Peyer's patch (tissue), 4 donors: ENCODE measurements around the gene COG5. TPM values are rescaled to one million over a fixed set of nuclear protein-coding genes. Genes with fewer than 3 reads are reported as not detected.

ENCODE experiments used
- DNase-seq, 3 donors: peaks; one replicate each; pipeline ENCODE4 v3.0.0-alpha.2; 2017 to 2019
- H3K27ac ChIP-seq, 4 donors: fragments of 200-600 bp; sonication (generic); one replicate each; pipeline ENCODE4 v1.5.1; 2016 to 2019
- H3K27me3 ChIP-seq, 2 donors: fragments of 200-600 bp; sonication (generic); one replicate each; pipeline ENCODE4 v1.5.1; 2019
- H3K36me3 ChIP-seq, 3 donors: fragments of 200-600 bp; sonication (generic); one replicate each; pipeline ENCODE4 v1.5.1; 2016 to 2019
- H3K4me1 ChIP-seq, 4 donors: fragments of 200-600 bp; sonication (generic); one replicate each; pipeline ENCODE4 v1.5.1; 2016 to 2019
- H3K4me3 ChIP-seq, 4 donors: fragments of 200-600 bp; sonication (generic); 1 replicate in 3 of 4; 2 replicates in 1 of 4; pipeline ENCODE4 v1.5.1; 2016 to 2019; ENCODE audit warnings: mild to moderate bottlenecking in 1 of 4
- H3K9me3 ChIP-seq, 4 donors: fragments of 200-600 bp; sonication (generic); one replicate each; pipeline ENCODE4 v1.5.1; 2016 to 2019; ENCODE audit warnings: mild to moderate bottlenecking in 1 of 4
- POLR2A ChIP-seq, 2 donors: fragments of 450-650 bp; IDR thresholded peaks; one replicate each; pipeline ENCODE4 v1.5.1; 2017; ENCODE audit warnings: antibody characterized with exemption in 2 of 2, mild to moderate bottlenecking in 2 of 2, moderate library complexity in 2 of 2
- total RNA-seq, 4 donors: library from RNA; depleted of rRNA; stranded (reverse); fragments of >200 nt; gene quantifications; one replicate each; pipeline ENCODE4 v1.1.0, GENCODE V29; 2016
- TF ChIP-seq, protein P1 (sequence below), 6 experiments: fragments of 450-650 bp in 4 of 6; fragments of 200-600 bp in 2 of 6; sonication (generic) in 1 of 6; IDR thresholded peaks; one replicate each; pipeline ENCODE4 v1.5.1; 2017 to 2019; ENCODE audit warnings: antibody characterized with exemption in 6 of 6, mild to moderate bottlenecking in 3 of 6, moderate library complexity in 1 of 6

The COG5 gene
- total RNA-seq, 4 donors from 2014 or later = 31.1 to 175 (median 68.0) TPM

DNA sequence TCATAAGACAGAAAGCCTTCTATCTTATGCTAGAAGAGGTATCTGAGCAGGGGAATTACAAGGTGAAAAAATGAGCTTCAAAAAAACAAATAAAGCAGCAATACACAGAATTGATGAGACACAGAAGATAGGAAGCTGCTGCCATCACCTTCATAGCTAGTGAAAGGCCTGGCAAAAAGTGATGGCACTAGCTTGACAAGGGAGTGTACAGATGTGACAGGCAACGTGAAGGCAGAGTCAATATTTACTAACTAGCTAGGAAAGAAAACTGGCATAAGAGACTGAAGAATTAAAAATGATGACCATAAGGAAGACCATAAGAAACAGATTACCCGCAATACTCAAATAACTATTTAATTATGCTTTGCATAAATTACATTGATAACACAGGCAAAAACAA, 84.4 kb downstream of the COG5 start:
- Histone ChIP-seq H3K36me3 (no peaks in the 10 kb centered on the region), H3K4me3 (no peak overlapping the region), H3K27ac (no peak overlapping the region), H3K9me3 (no peaks in the 10 kb centered on the region), H3K27me3 (no peaks in the 10 kb centered on the region), H3K4me1 (no peaks in the 10 kb centered on the region)
- TF ChIP-seq POLR2A (IDR thresholded peaks at IDR 0.05) = no peak
- TF ChIP-seq, protein P1, sequence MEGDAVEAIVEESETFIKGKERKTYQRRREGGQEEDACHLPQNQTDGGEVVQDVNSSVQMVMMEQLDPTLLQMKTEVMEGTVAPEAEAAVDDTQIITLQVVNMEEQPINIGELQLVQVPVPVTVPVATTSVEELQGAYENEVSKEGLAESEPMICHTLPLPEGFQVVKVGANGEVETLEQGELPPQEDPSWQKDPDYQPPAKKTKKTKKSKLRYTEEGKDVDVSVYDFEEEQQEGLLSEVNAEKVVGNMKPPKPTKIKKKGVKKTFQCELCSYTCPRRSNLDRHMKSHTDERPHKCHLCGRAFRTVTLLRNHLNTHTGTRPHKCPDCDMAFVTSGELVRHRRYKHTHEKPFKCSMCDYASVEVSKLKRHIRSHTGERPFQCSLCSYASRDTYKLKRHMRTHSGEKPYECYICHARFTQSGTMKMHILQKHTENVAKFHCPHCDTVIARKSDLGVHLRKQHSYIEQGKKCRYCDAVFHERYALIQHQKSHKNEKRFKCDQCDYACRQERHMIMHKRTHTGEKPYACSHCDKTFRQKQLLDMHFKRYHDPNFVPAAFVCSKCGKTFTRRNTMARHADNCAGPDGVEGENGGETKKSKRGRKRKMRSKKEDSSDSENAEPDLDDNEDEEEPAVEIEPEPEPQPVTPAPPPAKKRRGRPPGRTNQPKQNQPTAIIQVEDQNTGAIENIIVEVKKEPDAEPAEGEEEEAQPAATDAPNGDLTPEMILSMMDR (IDR thresholded peaks at IDR 0.05) = no peak
- DNase-seq = no peak

DNA sequence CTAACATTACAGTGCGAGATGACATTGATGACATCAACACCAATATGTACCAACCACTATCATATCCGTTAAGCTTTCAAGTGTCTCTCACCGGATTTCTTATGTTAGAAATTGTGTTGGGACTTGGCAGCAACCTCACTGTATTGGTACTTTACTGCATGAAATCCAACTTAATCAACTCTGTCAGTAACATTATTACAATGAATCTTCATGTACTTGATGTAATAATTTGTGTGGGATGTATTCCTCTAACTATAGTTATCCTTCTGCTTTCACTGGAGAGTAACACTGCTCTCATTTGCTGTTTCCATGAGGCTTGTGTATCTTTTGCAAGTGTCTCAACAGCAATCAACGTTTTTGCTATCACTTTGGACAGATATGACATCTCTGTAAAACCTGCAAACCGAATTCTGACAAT, 89.6 kb downstream of the COG5 start:
- H3K27me3 ChIP-seq = no peaks in the 10 kb centered on the region
- no peaks in the 10 kb centered on the region for H3K36me3 ChIP-seq
- H3K4me3 ChIP-seq = no peak overlapping the region
- H3K4me1 ChIP-seq = no peaks in the 10 kb centered on the region
- TF ChIP-seq, protein P1 (IDR thresholded peaks at IDR 0.05) = no peak
- no peak for TF ChIP-seq POLR2A (IDR thresholded peaks at IDR 0.05)
- no peaks in the 10 kb centered on the region for H3K9me3 ChIP-seq
- no peak for DNase-seq
- H3K27ac ChIP-seq = no peak overlapping the region

DNA sequence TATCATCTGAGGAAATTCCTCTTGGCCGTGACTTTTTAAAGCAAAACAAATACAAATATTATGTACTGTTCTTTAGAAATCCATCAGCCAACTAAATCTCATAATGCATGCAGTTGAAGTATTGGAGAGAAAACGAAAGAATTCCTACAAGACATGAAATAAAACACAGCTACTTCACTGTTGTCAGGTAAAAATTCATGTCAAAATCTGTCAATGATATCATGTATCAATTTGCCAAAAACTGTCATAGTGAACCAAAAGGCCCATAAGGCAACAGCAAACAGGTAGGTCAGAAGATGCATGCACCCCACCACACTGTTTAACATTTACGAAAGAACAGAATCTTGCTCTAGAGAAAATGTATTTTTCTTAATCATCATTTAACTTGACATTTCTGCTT, 91.6 kb downstream of the COG5 start:
- no peak overlapping the region for H3K4me3 ChIP-seq
- H3K4me1 ChIP-seq = no peaks in the 10 kb centered on the region
- no peaks in the 10 kb centered on the region for H3K27me3 ChIP-seq
- no peak for DNase-seq
- H3K27ac ChIP-seq = no peak overlapping the region
- no peaks in the 10 kb centered on the region for H3K9me3 ChIP-seq
- H3K36me3 ChIP-seq = no peaks in the 10 kb centered on the region
- TF ChIP-seq, protein P1 (IDR thresholded peaks at IDR 0.05) = no peak
- TF ChIP-seq POLR2A (IDR thresholded peaks at IDR 0.05) = no peak

DNA sequence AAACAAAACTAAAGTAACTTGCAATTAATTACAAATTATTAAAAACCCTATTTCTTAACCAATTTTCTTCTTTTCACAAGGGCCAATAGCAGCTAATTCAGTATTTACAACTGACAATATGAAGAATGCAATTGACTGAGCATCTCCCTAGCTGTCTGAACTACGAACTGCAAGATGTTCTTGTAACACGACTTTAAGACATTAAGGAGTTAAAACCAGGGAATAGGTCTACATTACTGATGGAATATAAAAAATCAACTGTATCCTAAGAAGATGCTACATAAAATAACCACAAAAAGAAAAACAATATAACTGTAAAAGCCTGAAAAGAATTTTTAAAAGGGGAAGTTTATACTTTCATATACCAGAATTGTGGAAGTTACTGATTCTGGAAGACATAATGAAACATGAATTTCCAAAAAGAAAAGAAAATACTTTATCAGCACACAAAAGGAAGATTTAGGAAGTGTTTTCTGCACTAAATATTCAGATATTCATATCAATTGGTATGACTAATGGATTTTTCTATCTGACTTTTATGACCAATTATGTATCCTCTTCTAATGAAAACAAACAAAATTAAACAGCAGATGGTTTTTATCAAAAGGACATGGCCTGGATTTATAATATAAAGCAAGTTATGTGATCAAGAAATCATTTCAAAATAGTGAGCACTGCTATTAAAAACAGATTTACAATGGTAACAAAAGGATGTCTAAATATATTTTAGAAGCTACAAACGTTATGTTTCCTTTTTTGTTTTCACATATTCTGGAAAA, 92.2 kb downstream of the COG5 start:
- Histone ChIP-seq H3K36me3 (no peaks in the 10 kb centered on the region), H3K4me3 (no peak overlapping the region), H3K27ac (no peak overlapping the region), H3K27me3 (no peaks in the 10 kb centered on the region), H3K4me1 (no peaks in the 10 kb centered on the region), H3K9me3 (no peaks in the 10 kb centered on the region)
- TF ChIP-seq, protein P1 (IDR thresholded peaks at IDR 0.05) = no peak
- no peak for TF ChIP-seq POLR2A (IDR thresholded peaks at IDR 0.05)
- no peak for DNase-seq

DNA sequence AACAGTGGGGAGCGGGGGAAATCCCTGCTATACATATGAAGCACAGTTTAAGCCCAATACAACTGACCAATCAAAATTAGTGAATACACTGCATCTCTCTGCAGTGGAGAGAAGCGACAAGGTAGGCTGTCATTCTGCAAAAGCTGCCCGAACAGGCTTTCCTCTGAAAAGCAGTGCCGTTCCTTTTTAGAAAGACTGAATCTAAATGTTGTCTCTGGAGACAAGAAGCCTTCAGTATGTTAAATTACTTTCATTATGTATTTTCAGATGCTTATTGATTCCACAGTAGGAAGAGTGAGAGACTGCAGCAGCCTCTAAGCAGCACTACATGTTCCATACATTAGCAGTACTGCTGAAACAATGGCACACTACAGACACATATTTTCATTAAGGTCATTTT, 93.8 kb downstream of the COG5 start, which contains the start of gene GPR22:
TSS of gene GPR22 (plus strand) at position 129 of the 400 bp plus-strand sequence. CDS start 4,004 bp downstream, outside the sequence.
- Histone ChIP-seq H3K27ac (no peak within 1 kb of the TSS), H3K9me3 (no peaks in the 10 kb centered on the region), H3K27me3 (no peaks in the 10 kb centered on the region), H3K4me3 (no peak within 1 kb of the TSS), H3K36me3 (no peaks in the 10 kb centered on the region), H3K4me1 (no peaks in the 10 kb centered on the region)
- no peak for DNase-seq
- no peak for TF ChIP-seq POLR2A (IDR thresholded peaks at IDR 0.05)

DNA sequence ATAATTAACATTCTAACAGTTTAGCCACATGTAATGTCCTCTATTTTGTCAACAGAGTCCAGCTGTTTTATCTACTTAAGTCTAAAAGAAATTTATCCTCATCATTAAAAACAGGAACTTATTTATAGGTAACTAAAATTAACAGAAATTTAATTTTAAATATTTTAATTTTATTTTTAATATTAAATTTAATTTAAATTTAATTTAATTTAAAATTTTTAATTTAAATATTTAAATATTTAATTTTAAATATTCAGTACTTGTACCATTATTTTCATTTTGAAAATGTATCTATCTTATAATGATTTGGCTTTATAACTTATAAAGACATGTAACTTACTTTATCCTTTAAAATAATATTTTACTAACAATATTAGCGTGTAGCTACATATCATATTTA, 94.9 kb downstream of the COG5 start:
- H3K36me3 ChIP-seq = no peaks in the 10 kb centered on the region
- no peak overlapping the region for H3K27ac ChIP-seq
- H3K9me3 ChIP-seq = no peaks in the 10 kb centered on the region
- no peaks in the 10 kb centered on the region for H3K27me3 ChIP-seq
- DNase-seq = no peak
- H3K4me1 ChIP-seq = no peaks in the 10 kb centered on the region
- no peak for TF ChIP-seq POLR2A (IDR thresholded peaks at IDR 0.05)
- TF ChIP-seq, protein P1 (IDR thresholded peaks at IDR 0.05) = no peak
- H3K4me3 ChIP-seq = no peak overlapping the region
